Adipocyte (in vitro differentiated cells): Measurements from ENCODE around the gene PDE1A.

Source experiments
- DNase-seq: peaks from one replicate; pipeline ENCODE4 v3.0.0-alpha.2; 2015; ENCODE audit warnings: low read depth
- H3K27me3 ChIP-seq: replicated peaks from 2 replicates; pipeline ENCODE4 v1.7.0; 2013; ENCODE audit warnings: mild to moderate bottlenecking, low read length, moderate library complexity; ENCODE audit not compliant: control insufficient read depth, insufficient read depth
- H3K36me3 ChIP-seq: 2 replicates; pipeline ENCODE4 v1.7.0; 2013; ENCODE audit warnings: low read length, mild to moderate bottlenecking, moderate library complexity; ENCODE audit not compliant: control insufficient read depth, insufficient read depth, severe bottlenecking
- H3K4me1 ChIP-seq: 2 replicates; pipeline ENCODE4 v1.7.0; 2013; ENCODE audit warnings: mild to moderate bottlenecking, low read length, moderate library complexity; ENCODE audit not compliant: control insufficient read depth, insufficient read depth
- H3K4me3 ChIP-seq: 2 replicates; pipeline ENCODE4 v1.7.0; 2013; ENCODE audit warnings: mild to moderate bottlenecking, low read length, moderate library complexity
- H3K9ac ChIP-seq: 2 replicates; pipeline ENCODE4 v1.7.0; 2013; ENCODE audit warnings: mild to moderate bottlenecking, low read length, moderate library complexity
- H3K9me3 ChIP-seq: 2 replicates; pipeline ENCODE4 v1.7.0; 2013; ENCODE audit warnings: mild to moderate bottlenecking, low read length, moderate library complexity; ENCODE audit not compliant: control insufficient read depth

The PDE1A gene

GRCh38 chr2:182358601-182359000, 68.2 kb downstream of the PDE1A start:
- no peak for DNase-seq

GRCh38 chr2:182355815-182356214, 71.0 kb downstream of the PDE1A start:
- Histone ChIP-seq H3K4me1 (peaks cover 28% of the 10 kb centered on the region), H3K4me3 (no peak overlapping the region), H3K9ac (no peak overlapping the region), H3K9me3 (no peaks in the 10 kb centered on the region), H3K36me3 (no peaks in the 10 kb centered on the region), H3K27me3 (no peaks in the 10 kb centered on the region)
- DNase-seq = peak; percentile 53

More at GRCh38 chr2:182358601-182359000, 68.2 kb downstream of the PDE1A start:
- H3K9me3 ChIP-seq = no peaks in the 10 kb centered on the region
- H3K27me3 ChIP-seq = no peaks in the 10 kb centered on the region
- H3K4me3 ChIP-seq = peak overlapping the region; percentile 68
- H3K36me3 ChIP-seq = no peaks in the 10 kb centered on the region
- H3K4me1 ChIP-seq = peaks cover 32% of the 10 kb centered on the region
- peak overlapping the region; percentile 73 for H3K9ac ChIP-seq

GRCh38 chr2:182351427-182351826, 75.4 kb downstream of the PDE1A start:
- no peak overlapping the region for H3K9ac ChIP-seq
- H3K4me3 ChIP-seq = no peak overlapping the region
- H3K27me3 ChIP-seq = no peaks in the 10 kb centered on the region
- H3K9me3 ChIP-seq = no peaks in the 10 kb centered on the region
- H3K4me1 ChIP-seq = peaks cover 12% of the 10 kb centered on the region
- DNase-seq = no peak
- H3K36me3 ChIP-seq = no peaks in the 10 kb centered on the region

- Histone ChIP-seq H3K36me3 (no peaks in the 10 kb centered on the region), H3K27me3 (no peaks in the 10 kb centered on the region), H3K9me3 (no peaks in the 10 kb centered on the region), H3K9ac (no peak overlapping the region), H3K4me1 (peaks cover 6% of the 10 kb centered on the region), H3K4me3 (no peak overlapping the region)
- DNase-seq = no peak
Measured at GRCh38 chr2:182349268-182349667, 77.6 kb downstream of the PDE1A start.

- no peak for DNase-seq
- no peaks in the 10 kb centered on the region for H3K9me3 ChIP-seq
- H3K36me3 ChIP-seq = no peaks in the 10 kb centered on the region
- no peak overlapping the region for H3K9ac ChIP-seq
- H3K4me3 ChIP-seq = no peak overlapping the region
- no peaks in the 10 kb centered on the region for H3K27me3 ChIP-seq
- H3K4me1 ChIP-seq = peaks cover 6% of the 10 kb centered on the region
Measured at GRCh38 chr2:182345384-182345783, 81.5 kb downstream of the PDE1A start.

GRCh38 chr2:182330451-182331305, 96.2 kb downstream of the PDE1A start:
- DNase-seq = no peak
- Histone ChIP-seq H3K4me1 (peaks cover 11% of the 10 kb centered on the region), H3K36me3 (no peaks in the 10 kb centered on the region), H3K4me3 (peak overlapping the region; percentile 39), H3K9ac (no peak overlapping the region), H3K9me3 (no peaks in the 10 kb centered on the region), H3K27me3 (no peaks in the 10 kb centered on the region)

- Histone ChIP-seq H3K9me3 (no peaks in the 10 kb centered on the region), H3K27me3 (no peaks in the 10 kb centered on the region), H3K4me1 (peaks cover 24% of the 10 kb centered on the region), H3K36me3 (no peaks in the 10 kb centered on the region), H3K9ac (no peak overlapping the region), H3K4me3 (no peak overlapping the region)
- DNase-seq = peak; percentile 61
Measured at GRCh38 chr2:182324665-182325064, 102.2 kb downstream of the PDE1A start.

- H3K9ac ChIP-seq = no peak overlapping the region
- H3K4me3 ChIP-seq = no peak overlapping the region
- H3K36me3 ChIP-seq = no peaks in the 10 kb centered on the region
- H3K4me1 ChIP-seq = peaks cover 39% of the 10 kb centered on the region
- no peak for DNase-seq
- H3K27me3 ChIP-seq = no peaks in the 10 kb centered on the region
- H3K9me3 ChIP-seq = no peaks in the 10 kb centered on the region
Measured at GRCh38 chr2:182321096-182321495, 105.7 kb downstream of the PDE1A start.

- peak; percentile 34 for DNase-seq
- Histone ChIP-seq H3K27me3 (no peaks in the 10 kb centered on the region), H3K36me3 (no peaks in the 10 kb centered on the region), H3K9ac (no peak overlapping the region), H3K4me3 (no peak overlapping the region), H3K9me3 (no peaks in the 10 kb centered on the region), H3K4me1 (peaks cover 39% of the 10 kb centered on the region)
Measured at GRCh38 chr2:182319556-182320505, 107.0 kb downstream of the PDE1A start.

GRCh38 chr2:182318466-182319220, 108.2 kb downstream of the PDE1A start:
- Histone ChIP-seq H3K4me1 (peaks cover 33% of the 10 kb centered on the region), H3K9me3 (no peaks in the 10 kb centered on the region), H3K27me3 (no peaks in the 10 kb centered on the region), H3K9ac (no peak overlapping the region), H3K4me3 (peak overlapping the region; percentile 28), H3K36me3 (no peaks in the 10 kb centered on the region)
- DNase-seq = peak; percentile 27
